ENCODE measurements around the gene ATM.

Gene ATM

DNA sequence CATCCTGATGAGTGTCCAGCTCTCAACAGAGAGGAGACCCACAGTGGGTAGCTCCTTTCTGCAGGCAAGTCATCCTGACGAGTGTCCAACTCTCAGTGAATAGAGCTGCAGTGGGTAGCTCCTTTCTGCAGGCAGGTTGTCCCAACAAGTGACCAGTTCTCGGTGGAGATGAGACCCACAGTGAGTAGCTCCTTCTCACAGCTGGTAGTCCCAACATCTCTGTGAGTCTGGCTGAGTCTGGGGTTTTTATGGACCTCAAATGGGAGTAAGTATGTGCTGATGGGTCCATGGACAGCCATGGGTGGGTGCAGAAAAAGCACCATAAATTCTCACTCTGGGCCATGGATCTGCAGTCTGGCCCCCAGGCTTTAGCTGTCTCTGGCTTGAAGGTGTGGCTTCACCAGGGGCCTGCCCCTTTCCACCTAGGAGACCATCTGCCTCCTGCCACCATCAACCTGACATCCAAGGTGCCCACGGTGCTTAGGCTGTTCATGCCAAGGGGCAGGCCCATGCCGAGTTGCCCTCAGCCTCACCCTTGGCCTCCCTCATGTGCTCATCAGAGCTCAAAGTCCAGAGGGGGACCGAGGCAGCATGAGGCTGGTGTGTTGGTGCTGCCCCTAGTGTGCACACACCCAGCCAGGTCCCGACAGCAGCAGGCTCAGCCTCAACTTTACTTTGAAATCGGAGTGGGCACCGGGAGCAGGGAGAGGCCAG lies 15.7 kb upstream of the ATM start:
- DNase-seq (ENCODE audit: insufficient read length) (no peak), FAIRE-seq (peak; percentile 40)

DNA sequence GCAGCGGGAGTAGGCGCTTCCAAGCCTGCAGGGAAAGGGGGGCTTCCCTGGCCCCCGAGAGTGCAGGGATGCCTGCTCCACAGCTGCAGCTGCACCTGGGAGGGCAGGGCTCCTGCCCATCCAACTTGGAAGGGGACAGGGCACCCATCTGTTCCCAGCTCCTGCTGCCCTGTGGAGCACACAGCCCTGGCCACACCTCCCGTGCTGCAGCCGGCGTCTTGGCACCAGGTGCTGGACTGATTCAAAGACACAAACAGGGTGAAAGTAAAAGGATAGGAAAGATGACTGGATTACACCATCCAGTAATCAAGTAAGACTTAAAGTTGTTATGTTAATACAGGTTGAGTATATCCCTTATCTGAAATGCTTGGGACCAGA lies 15.2 kb upstream of the ATM start:
- peak; percentile 81 for FAIRE-seq
- TF ChIP-seq TAF1 (IDR thresholded peaks at IDR 0.05; ENCODE audit: borderline replicate concordance, low read depth, low read length), result no peak
- 0 out of 2 replicates have a peak, but pooled peaks have one; percentile 15 for TF ChIP-seq POLR2A (IDR thresholded peaks at IDR 0.05; ENCODE audit: low read depth, low read length)
- DNase-seq (ENCODE audit: insufficient read length), result no peak

More for the DNA sequence above, 15.7 kb upstream of the ATM start:
- TF ChIP-seq POLR2A (IDR thresholded peaks at IDR 0.05; ENCODE audit: low read depth, low read length), result 0 out of 2 replicates have a peak, but pooled peaks have one; percentile 29
- TF ChIP-seq POLR2AphosphoS5 (IDR thresholded peaks at IDR 0.05; ENCODE audit: low read depth, low read length), result no peak
- TF ChIP-seq TAF1 (IDR thresholded peaks at IDR 0.05; ENCODE audit: borderline replicate concordance, low read depth, low read length), result no peak

DNA sequence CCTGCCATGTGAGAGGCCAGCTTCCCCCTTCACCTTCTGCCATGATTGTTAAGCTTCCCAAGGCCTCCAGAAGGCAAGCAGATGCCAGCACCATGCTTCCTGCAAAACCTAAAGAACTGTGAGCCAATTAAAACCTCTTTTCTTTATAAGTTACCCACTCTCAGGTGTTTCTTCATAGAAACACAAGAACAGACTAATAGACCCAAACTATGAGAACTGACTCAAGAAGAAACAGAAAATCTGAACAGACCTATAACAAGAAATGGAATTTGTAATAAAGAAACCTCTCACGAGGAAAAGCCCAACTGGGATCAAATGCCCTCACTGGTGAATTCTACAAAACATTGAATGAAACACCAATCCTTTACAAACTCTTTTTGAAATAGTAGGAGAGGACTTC lies 12.4 kb upstream of the ATM start:
- DNase-seq (ENCODE audit: insufficient read length) (no peak), FAIRE-seq (no peak)
- TF ChIP-seq POLR2AphosphoS5 (IDR thresholded peaks at IDR 0.05; ENCODE audit: low read depth, low read length), result no peak
- TF ChIP-seq TAF1 (IDR thresholded peaks at IDR 0.05; ENCODE audit: borderline replicate concordance, low read depth, low read length), result no peak
- no peak for TF ChIP-seq POLR2A (IDR thresholded peaks at IDR 0.05; ENCODE audit: low read depth, low read length)

DNA sequence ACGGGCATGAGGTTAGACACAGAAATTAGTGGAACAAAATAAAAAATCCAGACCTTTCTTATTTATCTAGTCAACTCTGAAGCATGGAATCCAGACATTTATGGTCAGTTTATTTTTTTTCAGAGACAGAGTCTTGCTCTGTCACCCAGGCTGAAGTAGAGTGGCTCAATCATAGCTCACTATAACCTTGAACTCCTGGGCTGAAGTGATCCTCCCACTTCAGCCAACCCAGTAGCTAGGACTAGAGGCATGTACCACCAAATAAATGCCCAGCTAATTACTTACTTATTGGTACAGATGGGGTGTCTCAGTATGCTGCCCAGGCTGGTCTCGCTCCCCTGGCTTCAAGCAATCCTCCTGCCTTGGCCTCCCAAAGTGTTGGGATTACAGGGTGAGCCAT lies 9.1 kb upstream of the ATM start:
- FAIRE-seq (no peak), DNase-seq (ENCODE audit: insufficient read length) (no peak)
- TF ChIP-seq POLR2A (IDR thresholded peaks at IDR 0.05; ENCODE audit: low read depth, low read length) (no peak), POLR2AphosphoS5 (IDR thresholded peaks at IDR 0.05; ENCODE audit: low read depth, low read length) (no peak), TAF1 (IDR thresholded peaks at IDR 0.05; ENCODE audit: borderline replicate concordance, low read depth, low read length) (no peak)

DNA sequence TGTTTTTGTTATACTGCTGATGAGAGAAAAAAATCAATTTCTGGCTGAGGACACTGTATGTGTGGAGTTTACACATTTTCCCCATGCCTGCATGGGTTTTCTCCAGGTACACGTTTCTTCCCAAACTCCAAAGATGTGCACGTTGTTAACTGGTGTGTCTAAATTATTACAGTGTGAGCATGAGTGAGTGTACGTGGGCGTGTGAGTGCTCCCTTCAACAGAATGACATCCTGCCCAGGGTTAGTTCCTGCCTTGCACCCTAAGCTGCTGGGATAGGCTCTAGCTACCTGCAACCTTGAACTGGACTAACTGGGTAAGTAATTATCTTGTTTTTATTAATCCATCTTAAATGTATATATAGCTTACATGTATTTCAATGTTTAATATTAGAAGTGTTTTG lies 5.9 kb upstream of the ATM start:
- FAIRE-seq (peak; percentile 91), DNase-seq (ENCODE audit: insufficient read length) (no peak)
- TF ChIP-seq POLR2A (IDR thresholded peaks at IDR 0.05; ENCODE audit: low read depth, low read length), result no peak; the same call in 1 of the 2 replicates
- TF ChIP-seq POLR2AphosphoS5 (IDR thresholded peaks at IDR 0.05; ENCODE audit: low read depth, low read length), result peak; percentile 46; the same call in 1 of the 2 replicates

DNA sequence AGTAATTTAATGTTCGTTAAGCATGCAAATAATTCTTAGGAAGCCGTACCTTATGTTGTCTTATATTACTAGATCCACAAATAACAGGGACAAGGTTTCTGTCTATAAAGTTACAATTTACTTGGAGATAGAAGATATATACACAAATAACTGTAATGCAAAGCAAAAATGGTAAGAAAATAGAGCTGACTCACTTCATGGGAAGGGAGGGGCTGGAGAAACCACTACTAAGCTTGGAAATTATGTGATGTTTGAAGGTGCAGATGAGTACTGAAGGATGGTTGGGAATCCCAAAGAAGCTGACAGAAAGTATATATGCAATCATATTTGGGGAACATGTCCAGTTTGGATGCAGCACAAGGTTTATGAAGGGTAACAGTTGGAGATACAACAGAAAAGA lies 4.4 kb upstream of the ATM start:
- TF ChIP-seq TAF1 (IDR thresholded peaks at IDR 0.05; ENCODE audit: borderline replicate concordance, low read depth, low read length) (no peak), POLR2A (IDR thresholded peaks at IDR 0.05; ENCODE audit: low read depth, low read length) (no peak), POLR2AphosphoS5 (IDR thresholded peaks at IDR 0.05; ENCODE audit: low read depth, low read length) (no peak)
- DNase-seq (ENCODE audit: insufficient read length) (no peak), FAIRE-seq (no peak)

DNA sequence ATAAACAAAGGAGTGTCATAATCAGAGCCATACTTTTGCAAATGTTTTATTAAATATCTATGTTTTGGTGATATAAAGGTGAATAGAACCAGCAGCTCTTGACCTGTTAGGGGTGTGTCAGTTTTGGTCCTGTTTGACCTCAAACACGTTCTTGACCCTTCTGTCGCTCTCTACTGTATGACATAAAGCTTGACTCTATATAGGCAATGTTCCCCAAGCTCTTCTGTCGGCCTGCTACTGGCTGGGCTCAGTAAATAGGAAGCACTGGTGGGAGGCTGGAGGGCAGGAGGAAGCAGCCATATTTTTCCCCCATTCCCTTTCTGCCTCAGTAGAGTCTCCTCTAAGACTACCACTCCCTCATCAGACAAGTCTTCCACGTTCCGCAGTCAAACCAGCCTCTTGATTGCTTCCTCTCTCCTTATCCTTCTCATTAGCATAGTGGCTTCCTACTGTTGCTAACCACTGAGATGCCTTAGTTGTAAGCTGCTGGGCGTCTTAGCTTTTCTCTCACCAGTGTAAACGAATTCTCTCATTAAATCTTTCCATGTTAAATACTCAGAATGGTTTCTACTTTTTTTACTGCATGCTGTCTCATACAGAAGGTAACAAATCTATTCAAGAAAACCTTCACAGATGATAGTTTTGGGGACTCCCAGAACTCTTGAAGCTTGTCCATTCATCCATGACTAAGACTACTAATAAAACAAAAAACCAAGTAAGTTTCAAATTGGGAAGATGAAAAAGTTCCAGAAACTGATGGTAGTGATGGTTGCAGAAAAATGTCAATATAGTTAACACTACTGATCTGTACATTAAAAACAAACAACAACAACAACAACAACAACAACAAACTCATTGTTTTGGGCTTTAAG lies 3.7 kb upstream of the ATM start:
- no peak for FAIRE-seq
- no peak for DNase-seq (ENCODE audit: insufficient read length)

DNA sequence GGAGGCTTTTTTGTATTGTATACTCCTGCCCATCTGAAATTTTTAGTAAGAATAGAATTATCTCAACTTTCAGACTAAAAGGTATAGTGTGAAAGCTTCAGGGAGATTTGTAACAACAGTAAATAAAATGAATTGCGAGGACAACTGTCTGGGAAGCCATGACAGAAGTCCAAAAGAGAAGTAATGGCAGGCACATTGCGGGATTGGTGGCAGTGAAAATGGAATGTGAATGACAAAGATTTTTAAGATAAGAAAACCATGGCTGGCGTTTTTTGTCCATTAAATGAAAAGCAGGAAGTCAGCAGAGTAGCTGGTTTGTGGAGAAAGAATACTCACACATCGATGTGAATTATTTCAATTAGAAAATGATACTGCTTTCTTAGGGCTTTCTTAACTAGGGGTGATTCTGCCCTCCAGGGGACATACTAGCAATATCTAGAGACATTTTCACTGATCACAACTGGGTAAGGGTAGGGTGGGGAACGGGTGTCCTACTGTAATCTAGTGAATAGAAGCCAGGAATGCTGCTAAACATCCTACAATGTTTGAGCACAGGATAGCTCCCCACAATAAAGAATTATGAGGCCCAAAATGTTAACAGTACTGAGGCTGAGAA lies 2.0 kb upstream of the ATM start:
- TF ChIP-seq TAF1 (IDR thresholded peaks at IDR 0.05; ENCODE audit: borderline replicate concordance, low read depth, low read length) (no peak), POLR2AphosphoS5 (IDR thresholded peaks at IDR 0.05; ENCODE audit: low read depth, low read length) (no peak)
- FAIRE-seq (peak; percentile 64), DNase-seq (ENCODE audit: insufficient read length) (no peak)

More for the DNA sequence above, 3.7 kb upstream of the ATM start:
- TF ChIP-seq POLR2A (IDR thresholded peaks at IDR 0.05; ENCODE audit: low read depth, low read length), result no peak
- TF ChIP-seq TAF1 (IDR thresholded peaks at IDR 0.05; ENCODE audit: borderline replicate concordance, low read depth, low read length), result no peak
- TF ChIP-seq POLR2AphosphoS5 (IDR thresholded peaks at IDR 0.05; ENCODE audit: low read depth, low read length), result no peak

DNA sequence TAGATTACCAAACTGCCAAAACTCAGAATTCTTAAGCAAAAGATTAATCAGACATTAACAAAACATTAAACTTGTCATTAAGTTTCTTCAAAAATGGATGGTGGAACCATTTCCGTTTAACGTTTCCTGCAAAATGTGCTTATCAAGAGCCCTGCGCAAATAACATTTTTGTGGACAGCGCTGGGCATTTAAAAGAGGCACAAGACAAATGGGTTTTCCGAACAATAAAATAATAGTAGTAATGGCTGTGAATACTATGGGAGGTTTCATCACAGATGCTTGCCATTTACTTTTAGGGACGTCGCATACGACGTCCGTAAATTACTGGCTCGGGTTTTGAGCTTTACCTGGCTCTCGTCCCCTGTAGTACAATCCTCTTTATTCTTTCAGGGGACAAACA lies 1.5 kb upstream of the ATM start:
- DNase-seq (ENCODE audit: insufficient read length), result no peak
- FAIRE-seq, result no peak
- TF ChIP-seq TAF1 (IDR thresholded peaks at IDR 0.05; ENCODE audit: borderline replicate concordance, low read depth, low read length), result no peak
- no peak for TF ChIP-seq POLR2A (IDR thresholded peaks at IDR 0.05; ENCODE audit: low read depth, low read length)
- no peak for TF ChIP-seq POLR2AphosphoS5 (IDR thresholded peaks at IDR 0.05; ENCODE audit: low read depth, low read length)

DNA sequence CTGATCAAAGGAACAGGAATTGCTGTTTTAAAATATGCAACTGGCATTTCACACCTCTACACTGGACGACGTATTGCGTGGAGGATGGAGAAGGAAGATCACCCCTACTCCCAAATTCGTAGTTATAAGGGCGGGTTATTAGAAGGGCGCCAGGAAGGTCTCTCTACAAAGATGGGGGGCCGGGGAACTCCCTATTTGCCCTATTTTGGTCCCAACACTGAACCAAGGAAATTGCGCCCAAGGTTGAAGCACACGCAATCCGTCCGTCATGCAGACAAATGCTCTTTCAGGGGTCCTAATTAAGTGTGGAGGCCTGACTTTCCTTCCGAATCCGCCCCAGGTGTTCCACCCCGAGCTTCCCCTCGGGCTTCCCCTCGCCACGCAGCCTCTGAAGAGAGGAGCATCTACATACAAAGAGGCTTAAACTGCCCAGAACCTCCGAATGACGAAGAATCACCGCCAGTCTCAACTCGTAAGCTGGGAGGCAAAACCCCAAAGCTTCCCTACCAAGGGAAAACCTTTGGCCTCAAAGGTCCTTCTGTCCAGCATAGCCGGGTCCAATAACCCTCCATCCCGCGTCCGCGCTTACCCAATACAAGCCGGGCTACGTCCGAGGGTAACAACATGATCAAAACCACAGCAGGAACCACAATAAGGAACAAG lies 825 bp upstream of the ATM start:
- TF ChIP-seq POLR2A (IDR thresholded peaks at IDR 0.05; ENCODE audit: low read depth, low read length), result no peak; the same call in 1 of the 2 replicates
- no peak for DNase-seq (ENCODE audit: insufficient read length)
- no peak for FAIRE-seq

DNA sequence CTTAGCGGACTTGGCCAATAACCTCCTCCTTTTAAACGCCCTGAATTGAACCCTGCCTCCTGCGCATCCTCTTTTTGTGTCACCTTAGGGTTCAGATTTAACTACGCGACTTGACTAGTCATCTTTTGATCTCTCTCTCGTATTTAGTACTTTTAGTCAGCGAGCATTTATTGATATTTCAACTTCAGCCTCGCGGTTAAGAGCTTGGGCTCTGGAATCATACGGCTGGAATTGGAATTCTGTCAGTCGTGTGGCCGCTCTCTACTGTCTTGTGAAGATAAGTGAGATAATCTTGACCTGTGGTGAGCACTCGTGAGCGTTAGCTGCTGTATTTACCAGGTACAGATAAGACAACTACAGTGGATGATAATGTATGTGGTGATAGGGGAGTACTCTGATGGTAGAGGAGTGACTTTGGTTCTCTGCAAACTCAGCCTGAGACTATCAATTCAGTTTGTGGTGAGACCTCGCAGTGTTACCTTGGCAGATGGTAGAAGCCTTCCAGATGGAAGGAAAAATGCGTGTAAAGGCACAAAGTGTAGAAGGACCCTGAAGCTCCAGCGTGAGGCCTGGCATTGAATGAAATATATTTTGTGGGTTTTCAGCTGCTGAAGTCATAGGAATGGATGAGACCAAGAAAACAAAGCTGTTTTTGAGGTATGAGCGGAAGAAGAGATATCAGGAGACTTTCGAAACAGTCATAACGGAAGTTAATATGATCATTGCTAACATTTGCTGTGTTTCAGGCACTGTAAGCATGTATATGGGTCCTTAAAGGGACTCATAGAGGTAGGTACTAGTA lies 682 bp downstream of the ATM start:
- FAIRE-seq (peak; percentile 94), DNase-seq (ENCODE audit: insufficient read length) (no peak)
- TF ChIP-seq POLR2A (IDR thresholded peaks at IDR 0.05; ENCODE audit: low read depth, low read length), result peak; percentile 39; the same call in 1 of the 2 replicates
- TF ChIP-seq POLR2AphosphoS5 (IDR thresholded peaks at IDR 0.05; ENCODE audit: low read depth, low read length), result peak; percentile 63; the same call in 1 of the 2 replicates
- TF ChIP-seq TAF1 (IDR thresholded peaks at IDR 0.05; ENCODE audit: borderline replicate concordance, low read depth, low read length), result peak; percentile 61; the same call in 1 of the 2 replicates

Measured in GM12892 (cell line).